Measurements from ENCODE around the gene IRX4.

The IRX4 gene

GRCh38 chr5:1875281-1875842, 7.4 kb downstream of the IRX4 start:
- ATAC-seq, result no peak
- no peak for TF ChIP-seq BACH2 (CRISPR knock-in tag; IDR thresholded peaks at IDR 0.05; ENCODE audit: borderline replicate concordance)

DNA sequence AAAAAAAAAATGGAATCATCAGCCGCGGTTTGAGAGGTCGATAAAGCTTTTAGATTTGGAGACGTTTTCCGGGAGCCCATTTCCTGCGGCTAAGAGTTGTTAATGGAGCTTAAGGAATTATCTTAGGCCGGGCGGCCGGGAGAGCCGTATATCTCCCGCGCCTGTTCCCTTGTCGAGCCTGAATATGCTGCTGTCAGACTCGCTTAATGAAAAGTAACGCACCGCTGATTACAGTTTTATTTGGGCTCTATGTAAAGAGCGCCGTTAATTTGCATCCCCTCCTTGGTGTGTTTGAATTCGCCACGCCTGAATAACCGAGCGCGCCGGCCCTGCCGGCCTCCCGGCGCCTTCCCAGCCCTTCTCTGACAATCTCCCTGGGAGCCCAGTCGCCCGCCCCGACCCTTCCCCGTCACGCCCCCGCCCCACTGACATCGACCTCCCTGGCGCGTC, 7.9 kb downstream of the IRX4 start:
- ATAC-seq, result no peak
- TF ChIP-seq TCF4 (CRISPR knock-in tag; IDR thresholded peaks at IDR 0.05; ENCODE audit: borderline replicate concordance) (no peak), OSR1 (CRISPR knock-in tag; IDR thresholded peaks at IDR 0.05) (no peak), RARB (CRISPR knock-in tag; IDR thresholded peaks at IDR 0.05) (no peak), ZFP3 (CRISPR knock-in tag; IDR thresholded peaks at IDR 0.05) (no peak), ESRRG (CRISPR knock-in tag; IDR thresholded peaks at IDR 0.05) (no peak), CREB5 (CRISPR knock-in tag; IDR thresholded peaks at IDR 0.05; ENCODE audit: low read depth) (no peak), ISL1 (CRISPR knock-in tag; IDR thresholded peaks at IDR 0.05) (no peak), TOX (CRISPR knock-in tag; IDR thresholded peaks at IDR 0.05; ENCODE audit: borderline replicate concordance) (no peak), ZNF70 (CRISPR knock-in tag; IDR thresholded peaks at IDR 0.05) (no peak)

DNA sequence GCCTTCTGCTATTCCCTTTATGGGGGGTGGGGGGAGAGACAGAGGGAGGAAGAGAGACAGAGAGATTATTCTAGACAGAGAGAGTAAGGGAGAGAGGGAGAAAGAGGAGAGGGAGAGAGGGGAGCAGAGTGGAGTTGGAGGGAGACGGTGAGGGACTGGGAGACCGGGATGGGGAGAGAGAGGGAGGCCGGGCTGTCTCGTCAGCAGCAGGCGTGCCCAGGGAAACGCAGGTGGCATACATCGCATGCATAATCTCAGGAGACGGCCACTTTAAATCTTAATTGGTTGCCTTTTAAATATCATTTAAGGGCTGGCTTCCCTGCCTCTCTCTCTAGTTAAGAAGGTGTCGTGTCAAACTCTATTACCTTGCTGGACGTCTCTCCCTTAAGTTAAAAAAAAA, 8.4 kb downstream of the IRX4 start:
- no peak for ATAC-seq
- TF ChIP-seq, protein P1, sequence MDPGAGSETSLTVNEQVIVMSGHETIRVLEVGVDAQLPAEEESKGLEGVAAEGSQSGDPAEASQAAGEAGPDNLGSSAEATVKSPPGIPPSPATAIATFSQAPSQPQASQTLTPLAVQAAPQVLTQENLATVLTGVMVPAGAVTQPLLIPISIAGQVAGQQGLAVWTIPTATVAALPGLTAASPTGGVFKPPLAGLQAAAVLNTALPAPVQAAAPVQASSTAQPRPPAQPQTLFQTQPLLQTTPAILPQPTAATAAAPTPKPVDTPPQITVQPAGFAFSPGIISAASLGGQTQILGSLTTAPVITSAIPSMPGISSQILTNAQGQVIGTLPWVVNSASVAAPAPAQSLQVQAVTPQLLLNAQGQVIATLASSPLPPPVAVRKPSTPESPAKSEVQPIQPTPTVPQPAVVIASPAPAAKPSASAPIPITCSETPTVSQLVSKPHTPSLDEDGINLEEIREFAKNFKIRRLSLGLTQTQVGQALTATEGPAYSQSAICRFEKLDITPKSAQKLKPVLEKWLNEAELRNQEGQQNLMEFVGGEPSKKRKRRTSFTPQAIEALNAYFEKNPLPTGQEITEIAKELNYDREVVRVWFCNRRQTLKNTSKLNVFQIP (CRISPR knock-in tag; IDR thresholded peaks at IDR 0.05; ENCODE audit: borderline replicate concordance, low read depth), result no peak
- TF ChIP-seq TSHZ2 (CRISPR knock-in tag; IDR thresholded peaks at IDR 0.05) (no peak), ARNTL (CRISPR knock-in tag; IDR thresholded peaks at IDR 0.05; ENCODE audit: borderline replicate concordance, low read depth) (no peak), ZC3H10 (CRISPR knock-in tag; IDR thresholded peaks at IDR 0.05) (no peak), CSRNP3 (CRISPR knock-in tag; IDR thresholded peaks at IDR 0.05) (no peak), GLIS3 (CRISPR knock-in tag; IDR thresholded peaks at IDR 0.05) (no peak), PPARA (CRISPR knock-in tag; IDR thresholded peaks at IDR 0.05; ENCODE audit: borderline replicate concordance) (no peak), ZNF70 (CRISPR knock-in tag; IDR thresholded peaks at IDR 0.05) (no peak), ESRRG (CRISPR knock-in tag; IDR thresholded peaks at IDR 0.05) (no peak)

DNA sequence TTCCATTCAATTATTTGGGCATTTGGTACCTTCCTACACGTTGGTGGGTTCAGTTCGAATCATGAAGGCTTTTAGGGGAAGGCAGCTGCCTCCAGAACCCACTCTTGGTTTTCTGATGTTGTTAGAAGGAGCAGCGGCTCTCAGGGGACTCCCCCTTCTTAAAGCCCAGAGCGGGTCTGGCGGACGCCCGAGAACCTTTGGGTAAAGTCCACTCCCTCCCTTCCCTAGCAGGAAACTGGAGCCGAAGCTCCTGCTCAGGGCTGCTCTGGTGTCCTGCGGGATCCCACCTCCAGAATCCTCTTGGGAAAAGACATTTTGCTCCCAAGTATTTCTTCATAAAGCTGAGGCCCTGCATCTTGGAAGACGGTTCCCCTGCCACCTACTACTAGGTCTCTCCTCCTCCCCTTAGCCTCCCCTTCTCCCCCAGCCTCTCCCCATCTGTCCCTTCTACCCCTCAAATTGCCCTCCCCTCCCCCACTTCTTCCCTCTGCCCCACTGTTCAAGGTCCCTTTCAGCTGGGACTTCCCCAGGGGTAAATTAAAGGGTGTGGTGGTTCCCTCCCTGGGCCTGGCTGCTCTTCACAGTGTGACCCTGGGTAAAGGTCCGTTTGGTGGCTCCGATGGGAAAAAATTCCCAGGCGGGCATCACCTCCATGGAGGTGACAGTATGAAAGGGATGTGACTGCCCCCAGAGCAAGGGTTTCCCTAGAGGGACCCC, 9.3 kb downstream of the IRX4 start:
- ATAC-seq, result no peak
- TF ChIP-seq ESRRG (CRISPR knock-in tag; IDR thresholded peaks at IDR 0.05), result no peak
- TF ChIP-seq RARB (CRISPR knock-in tag; IDR thresholded peaks at IDR 0.05), result no peak
- TF ChIP-seq GLIS3 (CRISPR knock-in tag; IDR thresholded peaks at IDR 0.05), result no peak
- no peak for TF ChIP-seq ZFP3 (CRISPR knock-in tag; IDR thresholded peaks at IDR 0.05)
- no peak for TF ChIP-seq CREB5 (CRISPR knock-in tag; IDR thresholded peaks at IDR 0.05; ENCODE audit: low read depth)
- TF ChIP-seq ZNF8 (CRISPR knock-in tag; IDR thresholded peaks at IDR 0.05), result no peak
- TF ChIP-seq ARNTL (CRISPR knock-in tag; IDR thresholded peaks at IDR 0.05; ENCODE audit: borderline replicate concordance, low read depth), result no peak
- TF ChIP-seq ZFP30 (CRISPR knock-in tag; IDR thresholded peaks at IDR 0.05), result no peak
- TF ChIP-seq, protein P2, sequence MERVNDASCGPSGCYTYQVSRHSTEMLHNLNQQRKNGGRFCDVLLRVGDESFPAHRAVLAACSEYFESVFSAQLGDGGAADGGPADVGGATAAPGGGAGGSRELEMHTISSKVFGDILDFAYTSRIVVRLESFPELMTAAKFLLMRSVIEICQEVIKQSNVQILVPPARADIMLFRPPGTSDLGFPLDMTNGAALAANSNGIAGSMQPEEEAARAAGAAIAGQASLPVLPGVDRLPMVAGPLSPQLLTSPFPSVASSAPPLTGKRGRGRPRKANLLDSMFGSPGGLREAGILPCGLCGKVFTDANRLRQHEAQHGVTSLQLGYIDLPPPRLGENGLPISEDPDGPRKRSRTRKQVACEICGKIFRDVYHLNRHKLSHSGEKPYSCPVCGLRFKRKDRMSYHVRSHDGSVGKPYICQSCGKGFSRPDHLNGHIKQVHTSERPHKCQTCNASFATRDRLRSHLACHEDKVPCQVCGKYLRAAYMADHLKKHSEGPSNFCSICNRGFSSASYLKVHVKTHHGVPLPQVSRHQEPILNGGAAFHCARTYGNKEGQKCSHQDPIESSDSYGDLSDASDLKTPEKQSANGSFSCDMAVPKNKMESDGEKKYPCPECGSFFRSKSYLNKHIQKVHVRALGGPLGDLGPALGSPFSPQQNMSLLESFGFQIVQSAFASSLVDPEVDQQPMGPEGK (CRISPR knock-in tag; IDR thresholded peaks at IDR 0.05; ENCODE audit: borderline replicate concordance), result no peak
- TF ChIP-seq TCF4 (CRISPR knock-in tag; IDR thresholded peaks at IDR 0.05; ENCODE audit: borderline replicate concordance), result no peak
- no peak for TF ChIP-seq SNAI2 (CRISPR knock-in tag; IDR thresholded peaks at IDR 0.05)
- TF ChIP-seq ZC3H10 (CRISPR knock-in tag; IDR thresholded peaks at IDR 0.05), result no peak
- no peak for TF ChIP-seq CSRNP3 (CRISPR knock-in tag; IDR thresholded peaks at IDR 0.05)
- TF ChIP-seq PPARA (CRISPR knock-in tag; IDR thresholded peaks at IDR 0.05; ENCODE audit: borderline replicate concordance), result no peak
